NT2/D1 (cell line): Measurements from ENCODE around the gene NPAS3.

Experiments
- SUZ12 ChIP-seq: IDR thresholded peaks from 2 replicates; pipeline ENCODE4 v1.6.1; 2011; ENCODE audit not compliant: insufficient read length, insufficient read depth; ENCODE audit errors: extremely low read depth
- YY1 ChIP-seq: IDR thresholded peaks from 2 replicates; pipeline ENCODE4 v1.6.1; 2011; ENCODE audit not compliant: insufficient read length, insufficient read depth

DNA sequence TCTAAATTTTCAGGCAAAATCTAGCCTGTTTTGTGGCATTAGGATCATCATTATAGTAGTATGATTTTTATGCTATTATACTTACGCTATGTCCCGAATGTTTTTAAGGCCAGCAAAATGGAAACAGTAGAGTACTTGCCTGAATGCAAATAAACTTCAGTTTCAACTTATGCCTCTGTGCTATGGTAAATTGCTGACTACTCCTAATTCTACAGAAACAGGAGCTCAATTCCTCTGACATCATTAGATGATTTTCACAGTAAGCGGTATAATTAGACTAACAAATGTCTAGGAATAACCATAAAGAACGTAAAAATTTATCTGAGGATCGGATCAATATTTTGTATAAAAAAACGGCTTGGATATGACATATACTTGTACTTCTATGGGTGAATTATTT is 742.2 kb downstream of the NPAS3 start:
- TF ChIP-seq SUZ12 (no peak), YY1 (no peak)
